DMS53 treated with DMSO at 0.1 percent for 48 hours (cell line): ENCODE results near the gene TRAF3IP1.
"Not testable (repeated sequence)": the region's sequence is repeated elsewhere in the genome, so short reads cannot be mapped to it uniquely, and the experiment has no call there.

ENCODE experiments used
- DNase-seq: peaks from one replicate; lab custom pipeline; 2025; ENCODE audit not compliant: unreplicated experiment; lab: John Stamatoyannopoulos, UW

The TRAF3IP1 gene

DNA sequence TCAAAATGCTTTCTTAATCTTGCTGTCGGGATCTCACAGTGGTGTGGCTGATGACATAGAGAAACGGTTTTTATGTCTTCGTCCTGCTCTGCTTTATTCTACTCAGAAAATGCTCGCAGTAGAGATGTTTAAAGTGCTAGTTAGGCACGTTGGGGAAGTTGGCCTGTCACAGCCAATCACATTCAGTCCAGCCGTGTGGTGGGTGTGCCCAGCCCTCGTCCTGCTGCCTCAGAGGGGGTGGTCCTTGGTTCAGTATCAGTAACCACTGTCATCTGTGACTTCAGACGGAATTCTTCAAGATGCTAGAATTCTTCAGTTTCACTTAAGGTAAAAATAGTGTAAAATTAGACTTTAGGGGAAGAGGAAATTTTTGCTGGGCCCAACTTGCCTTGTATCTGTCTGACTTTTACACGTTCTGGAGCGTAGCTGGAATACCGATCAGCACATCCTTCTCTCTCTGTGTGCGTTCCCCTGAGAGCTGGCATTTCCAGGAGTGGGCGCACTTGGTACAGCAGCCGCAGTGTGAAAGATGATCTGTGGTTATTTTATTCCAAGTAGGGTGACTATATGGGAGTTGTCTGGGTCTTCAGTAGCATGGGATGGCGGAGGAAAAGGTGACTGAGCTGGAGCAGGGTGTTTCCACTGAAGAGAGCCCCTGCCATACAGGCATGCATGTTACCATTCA, 18.5 kb downstream of the TRAF3IP1 start:
- DNase-seq = no peak

DNA sequence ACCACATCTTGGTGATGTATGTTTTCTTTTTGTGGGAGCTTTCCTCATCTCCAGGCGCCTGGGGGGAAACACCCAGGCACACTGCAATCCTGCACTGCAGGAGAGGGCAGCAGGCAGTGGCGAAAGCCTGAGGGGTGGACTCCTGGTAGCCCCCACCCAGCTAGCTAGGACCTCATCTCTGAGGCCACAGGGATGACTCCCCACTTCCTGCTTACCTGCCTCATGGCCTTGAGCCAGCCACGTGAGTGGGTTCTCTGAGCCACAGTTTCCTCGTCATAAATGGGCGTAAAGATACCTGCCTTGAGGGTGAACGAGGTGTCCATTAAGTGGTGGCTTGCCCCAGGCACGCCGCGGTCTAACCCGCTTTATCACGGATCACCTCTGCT, 19.1 kb downstream of the TRAF3IP1 start:
- no peak for DNase-seq

DNA sequence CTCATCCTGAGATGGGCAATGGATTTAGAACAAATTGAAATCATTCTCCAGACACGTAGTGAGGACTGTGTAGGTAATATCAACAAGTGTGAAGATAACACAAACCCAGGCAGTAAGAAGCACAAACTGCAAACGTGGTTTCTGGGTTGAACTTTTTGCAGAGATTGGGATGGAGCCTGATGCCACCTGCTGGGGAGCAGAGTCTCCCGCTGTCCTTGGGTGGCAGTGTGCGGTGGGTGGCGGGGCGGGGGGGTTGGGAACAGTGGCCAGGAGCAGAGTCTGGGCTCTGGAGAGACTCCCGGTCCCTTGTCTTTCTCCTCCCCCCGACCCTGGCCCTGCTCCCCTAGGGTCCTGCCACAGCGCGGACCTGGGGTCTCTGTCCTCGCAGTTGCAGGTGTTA, 19.5 kb downstream of the TRAF3IP1 start:
- DNase-seq = no peak

DNA sequence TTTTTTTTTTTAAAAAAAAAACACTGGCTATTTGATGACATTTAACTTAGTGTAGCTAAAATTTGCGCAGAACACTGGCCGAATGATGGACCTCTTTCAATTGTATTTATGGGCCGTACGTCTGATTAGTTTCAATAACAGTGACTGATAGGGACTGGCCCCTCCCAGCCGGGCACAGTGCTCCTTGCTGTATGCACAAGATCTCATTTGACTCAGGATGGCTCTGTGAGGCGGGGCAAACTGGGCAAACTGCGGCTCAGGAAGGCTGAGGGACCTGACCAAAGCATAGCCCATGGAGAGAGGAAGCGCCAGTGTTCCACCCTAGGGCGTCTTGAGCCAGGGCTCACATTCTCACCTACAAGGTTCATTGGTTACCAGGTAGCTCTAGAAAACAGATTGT, 21.2 kb downstream of the TRAF3IP1 start:
- no peak for DNase-seq

DNA sequence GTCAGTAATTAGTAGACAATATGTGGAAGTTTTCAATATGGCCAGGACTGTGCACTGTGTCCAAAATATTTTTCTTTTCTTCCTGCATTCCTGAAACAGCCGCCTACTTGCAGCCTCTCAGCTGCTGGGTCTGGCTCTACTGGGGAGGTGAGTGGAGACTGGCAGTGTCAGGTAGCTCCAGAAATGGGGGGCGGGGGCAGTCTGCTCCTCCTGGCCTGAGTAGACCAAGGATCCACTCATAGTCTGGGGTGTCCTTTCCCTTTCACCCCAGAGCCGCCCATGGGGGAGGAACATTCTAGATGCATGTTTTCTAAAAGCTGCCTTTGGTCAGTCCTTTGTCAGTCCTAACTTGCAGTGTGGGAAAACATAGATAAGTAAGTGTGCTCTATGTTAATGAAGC, 23.7 kb downstream of the TRAF3IP1 start:
- no peak for DNase-seq

DNA sequence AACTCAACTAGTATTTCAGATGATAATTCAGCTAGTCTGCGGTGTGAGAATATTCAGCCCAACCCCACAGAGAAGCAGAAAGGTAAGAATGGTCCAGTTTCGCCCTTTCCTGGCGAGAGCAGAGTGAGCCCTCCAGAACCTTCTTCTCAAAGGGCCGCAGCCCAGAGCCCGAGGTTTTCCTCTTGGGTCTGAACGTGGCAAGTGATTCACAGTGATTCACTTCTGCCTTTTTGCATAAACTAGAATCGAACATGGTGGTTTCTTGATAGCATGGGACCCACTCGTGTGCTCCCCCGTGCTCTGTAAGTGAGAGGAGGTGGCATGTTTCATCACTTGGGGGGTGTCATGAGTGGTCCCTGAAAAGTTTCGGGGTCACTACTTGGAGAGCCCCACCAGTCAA, 24.2 kb downstream of the TRAF3IP1 start:
- no peak for DNase-seq

DNA sequence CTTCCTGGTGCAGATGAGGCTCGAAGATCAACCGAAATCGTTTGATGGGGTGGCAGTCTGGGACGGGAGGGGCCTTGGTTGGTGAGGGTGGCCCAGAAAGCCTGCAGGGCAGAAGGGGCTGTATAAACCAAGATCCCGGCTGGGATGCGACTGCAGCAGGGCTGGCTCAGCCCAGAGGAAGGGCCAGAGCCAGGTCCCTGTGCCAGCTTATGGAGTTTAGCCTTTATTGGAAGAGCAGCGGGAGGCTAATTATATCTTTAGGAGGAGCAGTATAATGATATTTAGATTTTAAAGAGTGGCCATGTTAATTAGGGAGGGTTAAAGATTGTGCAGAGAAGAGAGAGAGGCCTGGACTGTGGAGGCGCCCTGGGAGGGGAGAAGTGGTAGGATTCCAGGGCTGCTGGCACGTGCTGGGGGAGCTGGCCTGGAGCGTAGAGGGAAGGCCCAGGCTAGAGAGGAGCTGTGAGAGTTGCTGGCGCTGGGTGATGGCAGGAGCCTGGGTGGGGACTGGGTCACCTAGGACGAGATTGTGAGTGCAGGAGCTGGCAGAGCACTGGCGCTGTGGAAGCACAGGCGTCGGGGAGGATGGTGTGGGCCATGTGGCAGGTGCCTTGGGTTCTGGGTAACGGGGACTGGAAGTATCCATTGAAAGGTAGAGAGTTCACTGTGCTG, 25.1 kb downstream of the TRAF3IP1 start:
- no peak for DNase-seq

DNA sequence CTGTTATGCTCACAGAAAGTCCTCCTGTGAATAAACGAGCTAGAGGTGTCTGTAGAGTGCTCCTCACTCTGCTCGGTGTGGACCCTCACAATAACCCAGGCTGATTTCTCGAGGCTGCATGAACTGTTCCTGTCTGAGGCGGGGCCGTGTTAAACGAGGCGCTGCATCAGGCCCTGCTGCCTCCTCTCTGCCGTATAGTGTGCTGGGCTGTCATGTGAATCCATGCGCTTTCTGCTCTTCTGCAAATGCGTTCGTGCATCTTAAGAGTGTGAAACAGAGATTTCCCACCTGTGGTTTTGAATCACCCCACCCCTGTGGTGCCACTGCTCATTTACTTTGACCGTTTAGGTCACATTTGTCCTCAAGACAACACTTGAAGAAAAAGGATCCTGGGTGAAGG, 26.2 kb downstream of the TRAF3IP1 start:
- no peak for DNase-seq

DNA sequence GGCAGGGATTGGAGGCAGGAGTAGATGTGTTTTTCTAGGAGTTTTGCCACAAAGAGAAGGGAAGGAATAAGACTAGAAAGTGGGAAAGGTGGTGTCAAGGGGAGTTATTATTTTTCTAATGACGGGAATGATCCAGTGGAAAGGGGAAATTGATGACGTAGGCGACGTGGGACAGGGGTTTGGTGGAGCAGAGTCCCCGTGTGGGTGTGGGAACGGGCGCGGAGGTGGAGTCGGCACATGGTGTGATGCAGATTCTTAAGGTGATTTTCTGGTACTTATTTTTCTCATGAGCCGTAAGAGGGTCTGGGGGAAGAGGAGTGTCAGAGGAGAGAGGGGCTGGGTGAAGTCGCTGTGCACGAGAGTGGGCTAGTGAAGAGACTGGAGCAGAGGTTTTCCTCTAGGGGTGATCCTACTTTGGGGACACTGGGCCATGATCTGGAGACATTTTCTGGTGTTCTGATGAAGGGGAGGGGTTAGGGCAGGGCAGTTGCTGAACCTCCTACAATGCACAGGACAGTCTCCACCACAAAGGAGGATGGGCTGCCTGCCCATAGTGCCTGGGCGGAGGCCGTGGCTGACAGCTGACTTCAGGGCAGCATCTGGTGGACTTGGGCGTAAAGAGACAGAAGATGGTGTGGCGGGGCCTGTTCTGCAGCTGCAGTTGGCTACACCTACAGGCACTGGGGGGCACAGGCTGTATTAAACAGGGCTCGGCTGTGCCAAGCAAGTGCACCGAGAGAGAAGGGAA, 30.0 kb downstream of the TRAF3IP1 start:
- no peak for DNase-seq

DNA sequence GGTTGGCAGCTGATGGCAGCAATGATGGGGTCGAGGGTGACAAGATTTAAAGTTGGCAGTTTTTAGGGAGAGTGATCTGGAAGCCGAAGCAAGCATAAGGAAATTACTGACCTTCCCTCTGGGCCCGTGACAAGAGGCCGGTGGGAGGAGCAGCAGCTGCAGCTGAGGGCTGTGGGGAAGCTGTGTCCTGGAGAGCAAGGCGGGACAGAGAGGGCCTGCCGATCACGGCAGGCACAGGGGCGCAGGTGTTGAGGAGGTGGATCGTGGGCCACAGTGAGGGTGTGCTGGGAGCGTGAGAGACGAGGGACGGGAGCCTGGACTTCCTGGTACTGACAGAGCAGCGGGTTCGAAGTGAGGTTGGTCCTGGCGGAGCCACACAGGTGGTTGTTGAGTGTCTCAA, 31.0 kb downstream of the TRAF3IP1 start:
- DNase-seq = no peak

DNA sequence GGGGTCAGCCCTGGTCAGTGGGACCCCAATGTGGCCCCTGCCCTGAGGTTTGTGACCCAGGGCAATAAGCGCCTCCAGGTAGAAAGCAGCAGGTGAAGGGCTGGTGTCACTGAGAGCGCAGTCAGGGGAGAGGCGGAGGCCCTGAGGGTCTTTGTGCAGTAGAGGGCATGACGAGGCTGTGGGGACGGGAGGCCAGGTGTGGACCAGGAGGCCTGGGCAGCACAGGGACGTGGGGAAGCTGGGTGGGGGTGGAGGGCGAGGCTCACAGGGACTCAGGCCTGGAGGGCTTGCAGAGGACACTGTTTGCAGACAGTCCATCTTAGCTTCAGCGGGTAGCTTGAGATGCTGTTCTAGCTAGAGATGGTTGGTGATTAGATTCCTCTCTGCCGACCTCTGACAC, 32.0 kb downstream of the TRAF3IP1 start:
- no peak for DNase-seq

DNA sequence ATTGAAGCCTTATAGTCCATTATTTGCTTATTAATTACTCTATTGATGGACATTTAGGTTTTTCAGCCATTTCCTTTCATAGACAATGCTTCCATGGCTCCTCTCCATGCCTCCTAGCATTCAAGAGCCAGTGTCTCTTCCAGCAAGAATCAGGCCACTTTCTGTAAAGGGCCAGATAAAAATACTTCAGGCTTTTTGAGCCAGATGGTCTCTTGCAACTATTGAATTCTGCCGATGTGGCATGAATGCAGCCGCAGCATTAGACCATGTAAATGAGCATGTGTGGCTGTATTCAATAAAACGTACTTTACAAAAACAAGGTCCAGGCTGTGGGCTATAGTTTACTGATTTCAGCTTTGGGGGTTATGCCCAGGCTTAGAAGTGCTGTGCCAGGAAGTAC, 38.5 kb downstream of the TRAF3IP1 start:
- no peak for DNase-seq

DNA sequence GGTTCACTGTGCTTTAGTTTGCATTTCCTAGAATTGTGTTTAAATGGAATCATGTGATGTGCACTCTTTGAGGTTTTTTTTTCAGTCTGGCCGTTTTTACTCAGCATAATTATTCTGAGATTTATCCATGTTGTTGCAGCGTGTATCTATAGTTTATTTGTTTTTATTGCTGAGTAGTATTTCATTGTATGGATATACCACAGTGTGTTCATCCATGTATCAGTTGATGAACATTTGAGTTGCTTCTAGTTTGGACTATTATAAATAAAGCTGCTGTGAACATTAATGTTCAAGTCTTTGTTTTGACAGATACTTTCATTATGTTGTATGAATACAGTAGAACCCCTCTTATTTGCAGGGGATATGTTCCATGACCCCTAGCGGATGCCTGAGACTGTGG, 39.1 kb downstream of the TRAF3IP1 start:
- DNase-seq = no peak

DNA sequence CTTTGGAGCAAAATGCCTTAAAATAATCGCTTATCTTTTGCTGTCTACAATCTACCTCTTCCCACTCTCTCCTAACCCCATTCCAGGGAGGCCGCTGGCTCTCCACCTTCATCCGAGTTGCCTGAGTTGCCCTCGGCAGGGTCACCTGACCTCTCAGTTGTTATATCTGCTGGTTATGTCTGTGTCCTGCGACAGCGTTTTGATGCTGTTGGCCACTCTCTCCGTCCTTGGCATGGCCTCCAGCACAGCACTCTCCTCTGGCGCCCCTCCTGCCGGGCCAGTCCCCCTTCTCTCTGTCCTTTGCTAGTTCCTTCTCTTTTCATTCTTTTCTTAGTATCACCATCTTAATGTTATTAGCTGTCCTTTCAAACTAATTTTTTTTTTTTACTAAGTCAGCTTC, 41.6 kb downstream of the TRAF3IP1 start:
- DNase-seq = no peak

DNA sequence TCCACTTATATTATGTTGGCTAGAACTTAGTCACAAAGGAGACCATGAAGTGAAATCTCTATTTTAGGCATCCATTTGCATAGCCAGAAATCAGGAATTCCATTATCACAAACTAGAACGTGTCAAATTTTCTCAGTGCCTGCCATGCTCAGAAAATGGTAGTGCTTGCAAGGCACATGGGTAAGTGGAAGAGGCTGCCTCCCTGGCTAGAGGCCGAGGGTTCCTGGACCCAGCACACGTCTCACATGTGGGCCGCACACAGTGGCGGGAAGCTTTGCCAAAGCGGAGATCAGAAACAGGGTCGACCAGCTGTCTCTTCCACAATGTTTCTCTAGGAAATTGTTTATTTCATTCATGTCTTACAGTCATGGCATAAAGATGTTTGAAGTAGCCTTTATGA, 42.3 kb downstream of the TRAF3IP1 start:
- DNase-seq = no peak

DNA sequence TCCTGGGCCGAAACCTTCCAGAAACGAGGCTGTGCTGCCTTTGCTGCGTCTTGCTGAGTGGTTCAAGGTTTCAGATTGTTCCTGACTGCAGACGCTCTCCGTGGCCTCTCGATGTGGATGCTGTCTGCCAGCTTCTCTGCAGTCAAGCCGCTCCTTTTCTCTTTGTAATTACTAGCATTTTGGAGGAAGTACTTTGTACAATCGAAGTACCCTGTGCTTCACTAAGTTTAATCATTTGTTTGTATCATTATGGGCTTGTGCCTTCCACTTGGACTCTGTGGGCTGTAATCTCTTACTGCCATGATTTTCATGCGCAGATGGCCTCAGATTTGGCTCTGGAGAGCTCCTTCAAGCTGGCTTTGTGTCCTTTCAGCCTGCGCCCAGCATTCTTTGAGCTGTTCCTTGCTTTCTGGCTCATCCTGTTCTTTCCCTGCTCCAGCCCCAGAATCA, 49.3 kb downstream of the TRAF3IP1 start:
- no peak for DNase-seq

DNA sequence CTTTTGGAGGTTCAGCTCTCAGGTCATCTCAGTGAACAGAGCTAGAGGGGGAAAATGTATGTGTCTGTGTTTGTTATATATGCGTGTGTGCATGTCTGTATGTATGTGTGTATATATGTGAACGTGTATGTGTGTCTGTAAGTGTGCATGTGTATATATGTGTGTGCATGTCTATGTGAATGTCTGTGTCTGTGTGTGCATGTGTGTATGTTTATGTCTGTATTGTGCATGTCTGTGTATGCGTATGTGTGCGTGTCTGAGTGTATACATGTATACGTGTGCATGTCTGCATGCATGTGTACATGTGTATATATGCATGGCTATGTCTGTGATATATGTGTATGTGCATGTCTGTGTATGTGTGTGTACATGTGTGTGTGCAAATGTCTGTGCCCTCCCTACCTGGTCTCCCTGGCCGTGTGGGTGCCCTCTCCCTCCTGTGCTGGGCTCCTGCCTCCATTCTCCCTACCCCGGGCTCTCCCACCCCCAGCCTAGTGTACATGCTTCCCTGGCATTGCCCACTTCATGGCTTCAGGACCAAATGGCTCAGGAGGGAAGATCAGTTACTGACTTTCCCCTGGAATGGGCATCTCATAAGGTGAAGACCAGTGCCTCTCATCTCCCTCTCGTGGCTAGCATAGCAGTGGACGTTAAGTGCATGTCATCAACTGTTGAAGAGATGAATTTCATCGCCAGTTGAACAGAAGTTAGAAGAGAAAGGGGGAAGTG, 49.9 kb downstream of the TRAF3IP1 start:
- no peak for DNase-seq

DNA sequence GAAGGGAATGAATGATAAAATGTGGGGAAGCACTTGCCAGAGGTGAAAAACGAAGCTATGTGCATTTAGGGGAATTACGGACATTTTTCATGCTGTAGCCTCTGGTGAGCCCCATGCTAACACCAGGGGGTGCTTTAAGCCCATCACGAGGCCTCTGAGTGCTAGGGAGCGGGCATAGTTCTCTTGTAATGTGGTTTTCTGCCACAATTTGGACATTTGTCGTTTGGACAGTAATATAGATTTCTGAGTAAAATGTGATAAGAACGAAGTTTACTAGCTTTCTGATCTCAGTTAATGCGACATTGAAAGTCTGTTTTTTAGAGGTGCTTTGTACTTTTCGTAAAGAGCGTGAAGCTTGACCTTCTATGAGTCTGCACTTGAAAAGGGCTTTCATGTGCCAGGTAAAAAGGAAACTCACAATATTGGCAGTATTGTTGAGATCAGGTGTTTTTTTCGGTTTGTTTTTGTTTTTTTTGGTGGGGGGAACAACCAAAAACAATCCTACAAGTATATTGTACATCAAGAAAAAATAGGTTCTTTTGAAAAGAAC, 50.6 kb downstream of the TRAF3IP1 start:
- DNase-seq = peak; percentile 65

DNA sequence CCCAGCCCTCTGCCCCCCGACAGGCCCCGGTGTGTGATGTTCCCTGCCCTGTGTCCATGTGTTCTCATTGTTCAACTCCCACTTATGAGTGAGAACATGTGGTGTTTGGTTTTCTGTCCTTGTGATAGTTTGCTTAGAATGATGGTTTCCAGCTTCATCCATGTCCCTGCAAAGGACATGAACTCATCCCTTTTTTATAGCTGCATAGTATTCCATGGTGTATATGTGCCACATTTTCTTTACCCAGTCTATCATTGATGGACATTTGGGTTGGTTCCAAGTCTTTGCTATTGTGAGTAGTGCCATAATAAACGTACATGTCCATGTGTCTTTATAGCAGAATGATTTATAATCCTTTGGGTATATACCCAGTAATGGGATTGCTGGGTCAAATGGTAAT, 52.0 kb downstream of the TRAF3IP1 start:
- DNase-seq = not testable (repeated sequence)

DNA sequence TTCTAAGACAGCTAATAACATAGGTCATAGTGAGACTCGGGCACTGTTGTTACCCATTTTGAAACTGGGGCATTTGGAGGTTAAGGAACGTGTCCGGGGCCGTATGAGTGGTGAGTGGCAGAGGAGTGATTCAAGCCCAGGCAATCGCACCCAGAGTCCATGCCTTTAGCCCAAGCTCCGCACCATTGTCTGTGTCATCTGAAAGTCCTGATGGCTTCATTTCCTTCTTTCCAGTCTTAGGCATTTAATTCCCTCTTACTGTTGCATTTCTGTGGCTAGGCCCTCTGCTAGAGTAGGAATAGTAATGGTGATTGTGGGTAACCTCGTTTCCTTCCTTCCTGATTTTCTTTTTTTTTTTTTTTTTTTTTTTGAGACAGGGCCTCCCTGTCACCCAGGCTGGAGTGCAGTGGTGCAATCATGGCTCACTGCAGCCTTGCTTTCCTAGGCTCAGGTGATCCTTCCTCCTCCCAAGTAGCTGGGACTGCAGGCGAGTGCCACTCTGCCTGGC, 56.6 kb downstream of the TRAF3IP1 start:
- DNase-seq = no peak
